ENCODE results near the gene FKBP8. TPM values are rescaled to one million over a fixed set of nuclear protein-coding genes. Genes with fewer than 3 reads are reported as not detected.

FKBP8 gene
- total RNA-seq, 1 experiment from 2014 or later: 345 TPM

GRCh38 chr19:18488403-18488723, 55.0 kb downstream of the FKBP8 start (continued):
- TF ChIP-seq ZMAT4 (CRISPR knock-in tag; IDR thresholded peaks at IDR 0.05) (no peak), ZNF512 (CRISPR knock-in tag; IDR thresholded peaks at IDR 0.05; ENCODE audit: borderline replicate concordance) (no peak), HMGXB4 (CRISPR knock-in tag; IDR thresholded peaks at IDR 0.05) (no peak), CREM (CRISPR knock-in tag; IDR thresholded peaks at IDR 0.05) (no peak), ELF4 (CRISPR knock-in tag; IDR thresholded peaks at IDR 0.05; ENCODE audit: low read depth) (no peak), CREB1 (CRISPR knock-in tag; IDR thresholded peaks at IDR 0.05) (no peak), NFYB (CRISPR knock-in tag; conservative IDR thresholded peaks at IDR 0.05; ENCODE audit: low read depth) (no peak), PRDM15 (CRISPR knock-in tag; IDR thresholded peaks at IDR 0.05) (no peak), ZNF416 (CRISPR knock-in tag; IDR thresholded peaks at IDR 0.05) (no peak)
- TF ChIP-seq, protein P1, sequence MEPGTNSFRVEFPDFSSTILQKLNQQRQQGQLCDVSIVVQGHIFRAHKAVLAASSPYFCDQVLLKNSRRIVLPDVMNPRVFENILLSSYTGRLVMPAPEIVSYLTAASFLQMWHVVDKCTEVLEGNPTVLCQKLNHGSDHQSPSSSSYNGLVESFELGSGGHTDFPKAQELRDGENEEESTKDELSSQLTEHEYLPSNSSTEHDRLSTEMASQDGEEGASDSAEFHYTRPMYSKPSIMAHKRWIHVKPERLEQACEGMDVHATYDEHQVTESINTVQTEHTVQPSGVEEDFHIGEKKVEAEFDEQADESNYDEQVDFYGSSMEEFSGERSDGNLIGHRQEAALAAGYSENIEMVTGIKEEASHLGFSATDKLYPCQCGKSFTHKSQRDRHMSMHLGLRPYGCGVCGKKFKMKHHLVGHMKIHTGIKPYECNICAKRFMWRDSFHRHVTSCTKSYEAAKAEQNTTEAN (CRISPR knock-in tag; IDR thresholded peaks at IDR 0.05): no peak

DNA sequence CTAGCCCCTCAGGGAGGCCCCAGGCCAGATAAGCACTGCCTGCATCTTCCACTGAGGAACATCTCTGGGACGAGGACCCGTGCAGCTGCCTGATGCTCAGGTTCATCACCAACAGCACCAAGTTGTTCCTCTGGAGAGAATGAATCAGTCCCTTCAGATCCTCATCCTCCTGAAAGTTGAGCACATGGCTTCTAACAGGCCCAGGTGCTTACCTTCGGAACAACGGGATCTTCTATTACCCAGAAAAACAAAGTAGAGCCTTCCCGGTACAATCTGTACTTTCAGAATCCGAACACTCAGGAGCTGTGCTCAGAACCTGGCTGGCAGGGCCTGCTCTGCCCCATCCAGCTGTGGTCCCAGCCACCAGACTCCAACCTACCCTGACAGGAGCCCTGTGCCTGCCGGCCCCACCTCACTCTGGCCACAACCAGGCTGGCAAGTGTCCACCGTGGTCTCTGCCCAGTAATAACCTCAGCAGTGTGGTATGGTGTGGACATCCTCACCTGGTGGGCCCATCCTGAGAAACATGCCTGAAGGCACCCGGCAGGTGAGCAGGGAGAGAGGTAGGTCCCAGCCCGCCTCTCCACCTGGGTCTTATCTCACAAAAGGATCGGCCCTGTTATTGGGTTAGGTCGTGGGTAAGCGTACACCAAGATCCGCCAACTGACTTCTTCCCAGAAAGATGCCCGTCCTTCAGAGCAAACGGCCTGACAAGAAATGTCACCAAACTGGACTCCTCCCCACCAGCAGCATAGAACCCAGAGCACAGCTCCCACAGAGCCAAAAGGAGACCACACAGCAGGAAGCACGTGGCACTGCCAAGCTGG, 55.6 kb downstream of the FKBP8 start:
- ChIA-PET POLR2A (interaction anchor here (1.3 kb wide), 1 partner anchor 14 kb away, joined by 3 read pairs; no protein-coding TSS in a partner anchor), CTCF (interaction anchor here (0.7 to 3.3 kb wide), 22 partner anchors 7 to 359 kb away, joined by 3 to 30 read pairs (median 9); partner anchors contain the start of genes ELL, KXD1, REX1BD and UBA52)
- no peaks in the 10 kb centered on the region for H3K27me3 Mint-ChIP-seq (ENCODE audit: low read depth)
- H3K27ac Mint-ChIP-seq: peak overlapping the region; percentile 60; the same call in 1 of the 2 replicates
- no peak for TF ChIP-seq EMX1 (CRISPR knock-in tag; IDR thresholded peaks at IDR 0.05)
- TF ChIP-seq, protein P2, sequence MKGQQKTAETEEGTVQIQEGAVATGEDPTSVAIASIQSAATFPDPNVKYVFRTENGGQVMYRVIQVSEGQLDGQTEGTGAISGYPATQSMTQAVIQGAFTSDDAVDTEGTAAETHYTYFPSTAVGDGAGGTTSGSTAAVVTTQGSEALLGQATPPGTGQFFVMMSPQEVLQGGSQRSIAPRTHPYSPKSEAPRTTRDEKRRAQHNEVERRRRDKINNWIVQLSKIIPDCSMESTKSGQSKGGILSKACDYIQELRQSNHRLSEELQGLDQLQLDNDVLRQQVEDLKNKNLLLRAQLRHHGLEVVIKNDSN (CRISPR knock-in tag; IDR thresholded peaks at IDR 0.05): no peak
- no peak for TF ChIP-seq ZNF232 (CRISPR knock-in tag; IDR thresholded peaks at IDR 0.05)
- H3K36me3 Mint-ChIP-seq: no peaks in the 10 kb centered on the region
- no peaks in the 10 kb centered on the region for H3K9me3 Mint-ChIP-seq
- no peak for DNase-seq (ENCODE audit: low spot score)
- H3K4me3 Mint-ChIP-seq: no peak overlapping the region
- no peak for ATAC-seq
- peaks cover 32% of the 10 kb centered on the region for H3K4me1 Mint-ChIP-seq

Measured in WTC11 (cell line).